ENCODE measurements around the gene PRKAA1.

DNA sequence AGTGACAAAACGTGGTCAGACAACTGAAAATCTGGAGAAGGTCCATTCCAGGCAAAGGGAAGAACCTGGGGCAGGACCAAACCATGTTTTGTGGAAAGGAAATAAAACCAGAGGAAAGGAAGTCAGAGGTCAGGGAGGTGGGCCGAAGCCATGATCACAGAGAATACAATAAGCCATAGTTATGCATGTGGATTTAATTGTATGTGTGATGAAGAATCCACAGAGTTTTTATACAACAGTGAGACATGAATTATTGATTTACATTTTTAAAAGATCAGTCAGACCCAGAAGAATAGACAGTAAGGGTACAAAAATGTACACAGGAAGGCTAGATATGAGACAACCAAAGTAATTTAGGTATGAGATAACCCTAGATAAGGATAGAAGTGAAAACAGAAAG is 63.2 kb downstream of the PRKAA1 start:
- TF ChIP-seq KLF1 (tag by site-specific recombination; IDR thresholded peaks at IDR 0.05): no peak
- TF ChIP-seq HOXA7 (CRISPR knock-in tag; IDR thresholded peaks at IDR 0.05; ENCODE audit: borderline replicate concordance): no peak
- TF ChIP-seq KLF16 (tag by site-specific recombination; IDR thresholded peaks at IDR 0.05): no peak
- TF ChIP-seq, protein P1, sequence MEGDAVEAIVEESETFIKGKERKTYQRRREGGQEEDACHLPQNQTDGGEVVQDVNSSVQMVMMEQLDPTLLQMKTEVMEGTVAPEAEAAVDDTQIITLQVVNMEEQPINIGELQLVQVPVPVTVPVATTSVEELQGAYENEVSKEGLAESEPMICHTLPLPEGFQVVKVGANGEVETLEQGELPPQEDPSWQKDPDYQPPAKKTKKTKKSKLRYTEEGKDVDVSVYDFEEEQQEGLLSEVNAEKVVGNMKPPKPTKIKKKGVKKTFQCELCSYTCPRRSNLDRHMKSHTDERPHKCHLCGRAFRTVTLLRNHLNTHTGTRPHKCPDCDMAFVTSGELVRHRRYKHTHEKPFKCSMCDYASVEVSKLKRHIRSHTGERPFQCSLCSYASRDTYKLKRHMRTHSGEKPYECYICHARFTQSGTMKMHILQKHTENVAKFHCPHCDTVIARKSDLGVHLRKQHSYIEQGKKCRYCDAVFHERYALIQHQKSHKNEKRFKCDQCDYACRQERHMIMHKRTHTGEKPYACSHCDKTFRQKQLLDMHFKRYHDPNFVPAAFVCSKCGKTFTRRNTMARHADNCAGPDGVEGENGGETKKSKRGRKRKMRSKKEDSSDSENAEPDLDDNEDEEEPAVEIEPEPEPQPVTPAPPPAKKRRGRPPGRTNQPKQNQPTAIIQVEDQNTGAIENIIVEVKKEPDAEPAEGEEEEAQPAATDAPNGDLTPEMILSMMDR (tag by site-specific recombination; IDR thresholded peaks at IDR 0.05): no peak
- TF ChIP-seq, protein P2, sequence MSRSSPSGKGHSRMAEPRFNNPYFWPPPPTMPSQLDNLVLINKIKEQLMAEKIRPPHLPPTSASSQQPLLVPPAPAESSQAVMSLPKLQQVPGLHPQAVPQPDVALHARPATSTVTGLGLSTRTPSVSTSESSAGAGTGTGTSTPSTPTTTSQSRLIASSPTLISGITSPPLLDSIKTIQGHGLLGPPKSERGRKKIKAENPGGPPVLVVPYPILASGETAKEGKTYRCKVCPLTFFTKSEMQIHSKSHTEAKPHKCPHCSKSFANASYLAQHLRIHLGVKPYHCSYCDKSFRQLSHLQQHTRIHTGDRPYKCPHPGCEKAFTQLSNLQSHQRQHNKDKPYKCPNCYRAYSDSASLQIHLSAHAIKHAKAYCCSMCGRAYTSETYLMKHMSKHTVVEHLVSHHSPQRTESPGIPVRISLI (tag by site-specific recombination; IDR thresholded peaks at IDR 0.05): no peak
- TF ChIP-seq ZNF350 (tag by site-specific recombination; IDR thresholded peaks at IDR 0.05): no peak
- no peak for TF ChIP-seq ZNF184 (tag by site-specific recombination; IDR thresholded peaks at IDR 0.05)
- TF ChIP-seq, protein P3, sequence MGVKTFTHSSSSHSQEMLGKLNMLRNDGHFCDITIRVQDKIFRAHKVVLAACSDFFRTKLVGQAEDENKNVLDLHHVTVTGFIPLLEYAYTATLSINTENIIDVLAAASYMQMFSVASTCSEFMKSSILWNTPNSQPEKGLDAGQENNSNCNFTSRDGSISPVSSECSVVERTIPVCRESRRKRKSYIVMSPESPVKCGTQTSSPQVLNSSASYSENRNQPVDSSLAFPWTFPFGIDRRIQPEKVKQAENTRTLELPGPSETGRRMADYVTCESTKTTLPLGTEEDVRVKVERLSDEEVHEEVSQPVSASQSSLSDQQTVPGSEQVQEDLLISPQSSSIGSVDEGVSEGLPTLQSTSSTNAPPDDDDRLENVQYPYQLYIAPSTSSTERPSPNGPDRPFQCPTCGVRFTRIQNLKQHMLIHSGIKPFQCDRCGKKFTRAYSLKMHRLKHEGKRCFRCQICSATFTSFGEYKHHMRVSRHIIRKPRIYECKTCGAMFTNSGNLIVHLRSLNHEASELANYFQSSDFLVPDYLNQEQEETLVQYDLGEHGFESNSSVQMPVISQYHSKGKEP (tag by site-specific recombination; IDR thresholded peaks at IDR 0.05): no peak
- no peak for TF ChIP-seq IKZF3 (tag by site-specific recombination; IDR thresholded peaks at IDR 0.05)
- TF ChIP-seq, protein P4, sequence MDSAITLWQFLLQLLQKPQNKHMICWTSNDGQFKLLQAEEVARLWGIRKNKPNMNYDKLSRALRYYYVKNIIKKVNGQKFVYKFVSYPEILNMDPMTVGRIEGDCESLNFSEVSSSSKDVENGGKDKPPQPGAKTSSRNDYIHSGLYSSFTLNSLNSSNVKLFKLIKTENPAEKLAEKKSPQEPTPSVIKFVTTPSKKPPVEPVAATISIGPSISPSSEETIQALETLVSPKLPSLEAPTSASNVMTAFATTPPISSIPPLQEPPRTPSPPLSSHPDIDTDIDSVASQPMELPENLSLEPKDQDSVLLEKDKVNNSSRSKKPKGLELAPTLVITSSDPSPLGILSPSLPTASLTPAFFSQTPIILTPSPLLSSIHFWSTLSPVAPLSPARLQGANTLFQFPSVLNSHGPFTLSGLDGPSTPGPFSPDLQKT (IDR thresholded peaks at IDR 0.05; ENCODE audit: borderline replicate concordance, low read depth, low read length): no peak
- no peak for TF ChIP-seq ZNF239 (tag by site-specific recombination; IDR thresholded peaks at IDR 0.05)
- TF ChIP-seq ZNF701 (tag by site-specific recombination; IDR thresholded peaks at IDR 0.05): no peak
- TF ChIP-seq ZNF473 (tag by site-specific recombination; IDR thresholded peaks at IDR 0.05): no peak
- TF ChIP-seq, protein P5, sequence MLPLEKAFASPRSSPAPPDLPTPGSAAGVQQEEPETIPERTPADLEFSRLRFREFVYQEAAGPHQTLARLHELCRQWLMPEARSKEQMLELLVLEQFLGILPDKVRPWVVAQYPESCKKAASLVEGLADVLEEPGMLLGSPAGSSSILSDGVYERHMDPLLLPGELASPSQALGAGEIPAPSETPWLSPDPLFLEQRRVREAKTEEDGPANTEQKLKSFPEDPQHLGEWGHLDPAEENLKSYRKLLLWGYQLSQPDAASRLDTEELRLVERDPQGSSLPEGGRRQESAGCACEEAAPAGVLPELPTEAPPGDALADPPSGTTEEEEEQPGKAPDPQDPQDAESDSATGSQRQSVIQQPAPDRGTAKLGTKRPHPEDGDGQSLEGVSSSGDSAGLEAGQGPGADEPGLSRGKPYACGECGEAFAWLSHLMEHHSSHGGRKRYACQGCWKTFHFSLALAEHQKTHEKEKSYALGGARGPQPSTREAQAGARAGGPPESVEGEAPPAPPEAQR (tag by site-specific recombination; IDR thresholded peaks at IDR 0.05): no peak

Data from HEK293 (cell line).